HG02623 (cell line): ENCODE data around the gene ADCY3.

ENCODE experiments used
- ATAC-seq: cut with Tn5 transposase; IDR thresholded peaks from one replicate; pipeline ENCODE4 v1.9.1; 2021; ENCODE audit warnings: moderate library complexity; ENCODE audit not compliant: unreplicated experiment

Gene ADCY3

DNA sequence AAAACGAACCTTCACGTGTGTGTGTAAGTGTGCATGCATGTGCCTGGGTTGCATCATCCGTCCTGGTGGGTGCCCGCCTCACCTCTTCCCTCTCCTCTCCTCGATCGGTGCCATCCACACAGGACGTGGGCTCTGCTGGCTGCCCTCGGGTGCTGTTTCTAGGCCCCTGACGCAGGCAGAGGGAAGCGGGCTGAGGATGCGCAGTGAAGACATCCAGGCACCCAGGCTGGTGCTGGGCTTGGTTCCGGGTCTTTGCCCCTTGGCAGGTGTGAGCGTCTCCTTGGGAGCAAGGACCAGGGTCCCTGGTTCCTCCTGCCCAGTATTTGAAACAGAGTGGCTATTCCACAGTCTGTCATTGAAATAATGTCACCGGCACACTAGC, 6.2 kb upstream of the ADCY3 start:
- no peak for ATAC-seq

DNA sequence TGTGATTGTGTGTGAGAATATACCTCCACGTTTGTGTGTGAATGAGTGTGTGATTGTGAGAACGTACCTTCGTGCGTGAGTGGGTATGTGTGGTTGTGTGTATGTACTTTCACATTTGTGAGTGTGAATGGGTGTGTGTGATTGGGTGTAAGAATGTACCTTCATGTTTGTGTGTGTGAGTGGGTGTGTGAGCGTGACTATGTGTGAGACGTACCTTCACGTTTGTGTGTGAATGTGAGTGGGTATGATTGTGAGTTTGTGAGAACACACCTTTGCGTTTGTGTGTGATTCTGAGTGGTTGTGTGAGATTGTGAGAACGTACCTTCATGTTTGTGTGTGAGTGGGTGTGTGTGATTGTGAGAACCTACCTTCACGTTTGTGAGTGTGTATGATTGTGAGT, 5.8 kb upstream of the ADCY3 start:
- ATAC-seq = no peak

DNA sequence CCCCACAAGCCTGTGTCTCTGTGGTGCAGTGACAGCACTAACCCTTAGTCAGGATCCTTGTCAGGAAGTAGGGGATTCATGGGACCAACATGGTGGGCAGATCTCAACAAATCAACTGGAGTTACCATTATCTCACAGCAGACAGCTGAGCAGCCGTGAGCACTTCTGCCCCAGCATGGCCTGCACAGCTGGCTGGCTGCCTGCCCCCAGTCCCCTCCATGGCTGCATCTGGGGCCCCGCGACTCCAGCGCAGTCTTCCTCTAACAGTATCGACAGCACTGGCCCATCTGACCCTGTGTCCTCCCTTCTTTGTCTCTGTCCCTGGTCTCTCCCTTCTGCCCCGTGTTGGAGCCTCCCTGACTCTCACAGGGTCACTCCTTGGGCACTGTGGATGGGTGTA, 4.7 kb upstream of the ADCY3 start:
- ATAC-seq = no peak

- ATAC-seq = no peak
Measured at GRCh38 chr2:24924266-24924665, 4.2 kb upstream of the ADCY3 start.

GRCh38 chr2:24923106-24923505, 3.1 kb upstream of the ADCY3 start:
- ATAC-seq = no peak

DNA sequence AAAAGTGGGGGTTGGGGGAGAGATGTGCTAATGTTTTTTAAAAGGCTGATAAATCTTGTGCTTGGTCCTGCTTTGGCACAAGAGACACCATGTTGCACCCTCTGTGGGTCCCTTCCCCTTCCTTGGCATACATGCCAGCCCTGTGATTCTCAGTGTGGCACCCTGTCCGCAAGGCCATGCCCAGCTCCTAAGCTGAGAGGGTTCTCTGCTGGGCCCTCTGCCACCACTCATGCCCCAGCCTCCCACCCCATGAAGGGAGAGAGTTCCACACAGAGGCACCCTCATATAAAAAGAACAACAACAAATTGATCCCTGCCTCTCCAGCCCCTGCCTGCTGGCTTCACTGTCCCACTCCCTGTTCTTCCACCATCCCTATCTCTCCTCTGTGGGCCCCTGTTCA, 2.5 kb upstream of the ADCY3 start:
- ATAC-seq = no peak

- ATAC-seq = no peak
Measured at GRCh38 chr2:24920809-24921441, 888 bp upstream of the ADCY3 start.

DNA sequence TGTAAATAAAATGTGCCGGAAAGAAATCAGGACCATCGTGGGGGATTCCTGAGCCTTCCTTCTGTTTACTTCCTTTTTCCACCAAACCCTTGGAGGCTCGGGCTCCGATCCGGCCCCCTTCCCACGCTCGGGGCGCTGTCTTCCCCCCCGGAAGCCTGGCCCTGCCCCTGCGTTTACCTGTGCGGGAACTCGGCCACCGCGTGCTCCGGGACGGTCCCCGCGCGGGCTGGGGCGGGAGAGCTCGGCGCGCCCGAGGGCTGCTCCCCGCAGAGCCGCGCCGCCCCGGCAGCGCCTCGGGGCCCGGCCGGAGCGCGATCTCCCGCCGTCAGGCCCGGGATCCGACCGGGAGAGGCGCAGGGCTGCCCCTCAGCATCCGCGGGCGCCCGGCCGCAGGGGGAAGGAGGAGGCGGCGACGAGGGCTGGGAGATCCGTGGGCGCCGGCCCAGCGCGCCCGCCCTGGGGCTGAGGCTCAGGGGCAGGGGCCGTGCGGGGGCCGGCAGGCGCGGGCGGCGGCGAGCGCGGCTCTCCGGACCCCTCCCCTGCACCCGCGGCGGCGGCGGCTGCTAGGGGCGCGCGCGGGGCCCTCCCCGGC, 435 bp downstream of the ADCY3 start:
- ATAC-seq = peak; percentile 20

DNA sequence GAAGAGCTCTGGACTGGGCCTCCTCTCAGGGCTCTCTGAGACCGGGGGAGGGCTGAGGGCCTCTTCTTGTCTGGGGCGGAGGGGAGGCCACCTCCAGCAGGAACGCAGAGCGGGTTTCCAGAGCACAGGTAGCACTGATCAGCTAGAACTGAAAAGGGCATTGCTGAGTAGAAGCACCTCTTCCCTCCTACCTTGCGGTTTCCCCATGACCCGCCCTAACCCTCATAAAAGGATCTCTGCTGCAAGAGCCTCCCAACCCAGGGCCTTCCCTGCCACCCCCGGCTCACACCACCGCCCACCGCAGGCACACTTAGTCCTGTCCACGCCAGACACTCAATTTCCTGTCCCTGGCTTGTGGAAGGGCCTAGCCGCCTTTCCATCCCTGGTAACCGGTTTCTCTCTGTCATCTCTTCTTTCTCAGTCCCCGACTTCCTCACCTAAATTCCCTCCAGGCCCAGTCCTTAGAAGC, 966 bp downstream of the ADCY3 start:
- no peak for ATAC-seq

DNA sequence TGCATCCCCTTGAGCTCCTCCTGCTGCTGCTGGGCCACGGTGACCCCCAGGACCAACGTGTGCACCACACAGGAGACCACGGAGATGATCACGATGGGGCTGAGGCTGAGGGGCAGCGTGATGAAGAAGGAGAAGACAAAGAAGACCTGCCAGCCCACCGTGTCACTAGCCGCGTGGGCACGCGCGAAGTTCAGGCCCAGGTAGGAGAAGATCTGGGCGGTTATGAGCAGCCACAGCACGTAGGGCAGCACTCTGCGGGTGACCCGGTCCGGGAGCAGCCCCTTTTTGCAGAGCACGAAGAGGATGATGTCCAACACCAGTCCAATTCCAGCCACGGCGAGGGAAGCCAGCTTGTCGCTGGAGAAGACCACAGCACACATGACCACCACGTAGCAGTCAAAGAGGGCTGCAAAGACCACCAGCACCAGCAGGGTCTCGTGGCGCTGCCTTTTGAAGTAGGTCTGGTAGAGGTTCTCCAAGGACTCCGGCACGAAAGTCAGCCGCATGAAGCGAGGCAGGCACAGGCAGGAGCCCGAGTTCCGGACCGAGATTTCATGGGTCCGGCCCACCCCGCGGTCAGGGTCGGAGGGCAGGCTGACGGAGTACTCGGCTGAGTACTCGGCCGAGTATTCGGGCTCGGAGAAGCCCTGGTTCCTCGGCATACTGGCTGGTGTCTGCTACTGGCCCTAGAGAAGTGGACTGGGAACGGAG, 1.6 kb downstream of the ADCY3 start:
- ATAC-seq = no peak

DNA sequence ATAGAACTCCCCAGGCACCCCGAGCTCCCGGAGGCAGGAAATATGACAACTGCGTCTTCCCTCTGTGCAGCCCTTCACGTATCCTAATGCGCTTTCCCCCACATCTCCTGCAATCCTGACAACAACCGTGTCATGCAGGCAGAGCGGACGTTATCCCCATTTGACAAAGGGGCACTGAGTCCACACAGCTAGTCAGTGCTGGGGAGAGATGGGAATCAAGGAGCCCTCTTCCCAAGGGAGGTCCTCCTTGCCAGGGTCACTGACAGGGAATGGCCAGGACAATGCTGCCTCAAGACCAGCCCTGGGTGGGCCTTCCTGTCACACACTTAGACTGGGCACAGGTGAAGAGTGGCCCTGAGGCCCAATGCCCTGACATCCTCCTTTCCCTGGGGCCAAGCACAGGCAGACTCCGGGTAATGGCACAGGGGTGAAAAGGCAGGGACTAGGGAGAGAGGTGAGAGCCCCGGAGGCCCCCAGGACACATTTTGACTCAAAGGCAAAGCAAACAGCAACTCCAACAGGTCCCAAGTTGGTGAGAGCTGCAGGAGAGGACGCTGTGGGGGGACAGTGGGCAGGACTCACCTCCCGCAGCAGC, 2.2 kb downstream of the ADCY3 start:
- no peak for ATAC-seq

DNA sequence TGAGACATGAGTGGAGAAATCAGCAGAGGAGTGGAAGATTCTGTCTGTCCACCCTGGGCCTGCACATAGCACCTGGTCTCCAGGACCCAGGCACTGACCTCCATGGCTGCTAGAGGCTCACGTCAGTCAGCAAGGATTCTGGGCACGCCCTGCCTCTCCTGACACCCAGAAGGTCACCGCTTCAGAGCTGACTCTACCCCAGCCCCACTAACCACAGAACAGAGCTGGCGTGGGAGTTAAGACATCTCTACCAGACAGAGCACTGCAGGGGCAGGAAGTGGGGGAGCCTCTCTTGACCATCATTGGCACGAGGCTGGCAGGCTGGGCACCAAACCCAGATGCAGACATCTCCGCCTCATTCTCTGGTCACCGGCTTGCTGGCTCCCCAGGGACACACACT, 3.0 kb downstream of the ADCY3 start:
- peak; percentile 35 for ATAC-seq

DNA sequence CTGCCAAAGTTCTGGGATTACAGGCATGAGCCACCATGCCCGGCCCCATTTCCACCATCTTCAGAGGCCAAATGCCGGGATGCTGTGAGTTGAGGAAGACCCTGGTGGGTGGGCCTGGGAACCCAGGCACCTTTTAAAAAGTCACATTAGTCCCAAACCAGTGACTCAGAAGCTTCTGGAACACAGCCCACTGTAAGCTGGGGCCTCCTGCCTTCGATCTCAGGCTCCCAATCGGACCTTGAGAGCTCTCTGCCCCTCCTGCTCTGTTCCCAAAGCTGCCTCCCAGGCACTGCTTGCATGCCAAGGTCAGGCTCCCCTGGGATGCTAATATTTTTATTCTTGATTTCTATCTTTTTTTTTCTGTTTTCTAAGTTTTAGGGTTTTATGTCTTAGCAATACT, 4.2 kb downstream of the ADCY3 start:
- ATAC-seq = no peak

DNA sequence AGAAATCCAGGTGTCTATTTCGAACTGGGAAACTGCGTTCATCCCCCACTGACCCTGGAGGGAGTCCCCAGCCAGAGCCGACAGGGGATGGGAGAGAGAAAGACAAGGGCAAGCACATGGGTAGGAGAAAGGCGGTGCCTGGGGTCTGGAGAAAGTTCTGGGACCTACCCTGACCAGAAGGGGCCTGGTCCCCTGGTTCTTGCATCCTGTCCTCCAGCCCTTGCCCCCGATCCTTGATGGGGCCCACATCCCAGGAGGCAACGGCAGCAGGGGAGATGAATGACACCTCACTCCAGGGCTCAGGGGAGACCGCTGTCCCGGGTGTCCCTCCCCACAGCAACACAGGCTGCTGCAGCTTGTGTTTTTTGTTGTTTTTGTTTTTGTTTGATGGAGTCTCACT, 4.9 kb downstream of the ADCY3 start:
- ATAC-seq = no peak

DNA sequence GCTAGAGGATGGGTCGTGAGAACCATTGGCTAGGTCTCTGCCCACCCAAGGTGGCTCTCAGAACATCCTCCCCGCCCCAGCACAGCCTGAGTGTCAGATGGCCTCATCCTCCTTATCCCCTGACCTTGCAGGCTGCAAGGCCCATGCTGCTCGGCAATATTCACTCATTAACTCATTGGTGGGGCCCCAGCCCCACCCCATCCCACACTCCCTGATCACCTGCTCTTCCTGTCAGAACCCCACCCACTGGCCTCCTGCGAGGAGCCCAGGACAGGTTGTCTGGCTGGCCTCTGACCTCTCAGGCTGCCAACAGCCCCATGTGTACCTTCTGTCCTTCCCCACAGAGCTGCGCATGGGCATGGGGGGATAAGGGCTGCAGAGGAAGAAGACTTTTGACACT, 5.3 kb downstream of the ADCY3 start:
- ATAC-seq = no peak

DNA sequence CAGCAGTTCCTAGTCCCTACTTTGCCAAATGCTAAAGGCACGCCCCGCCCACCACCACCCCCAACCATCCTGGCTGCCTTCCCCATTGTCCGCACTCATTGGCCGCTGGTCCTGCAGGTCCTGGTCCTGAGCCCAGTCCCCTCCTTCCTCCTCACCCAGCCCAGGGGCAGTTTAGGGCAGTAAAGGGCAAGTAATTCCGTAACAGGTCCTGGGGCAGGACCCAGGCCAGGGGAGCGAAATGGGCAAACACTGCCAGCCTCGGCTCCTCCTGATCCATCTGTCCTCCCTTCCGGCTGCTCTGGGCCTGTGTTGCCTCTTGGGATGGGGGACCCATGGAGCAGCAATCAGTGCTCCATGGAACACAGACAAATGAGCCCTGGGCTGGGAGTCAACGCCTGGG, 6.1 kb downstream of the ADCY3 start:
- ATAC-seq = no peak

DNA sequence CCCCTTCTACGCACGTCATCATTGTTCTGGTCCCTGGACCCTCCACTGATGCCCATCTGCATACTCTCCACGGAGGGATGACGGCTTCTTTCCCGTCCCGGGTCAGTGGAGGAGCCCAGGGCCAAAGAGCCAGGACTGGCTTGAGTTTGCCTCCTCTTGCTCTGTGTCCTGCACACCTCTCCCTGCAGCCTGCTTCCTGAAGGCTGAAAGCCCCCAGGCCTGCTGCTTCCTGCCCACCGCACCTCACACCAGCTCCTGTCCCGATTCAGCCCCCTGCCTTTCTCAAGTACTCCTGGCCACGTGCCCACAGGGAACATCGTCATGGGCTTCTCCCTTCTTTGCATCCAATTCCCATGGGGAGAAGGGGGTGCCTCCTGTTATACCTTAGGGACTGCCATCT, 7.1 kb downstream of the ADCY3 start:
- ATAC-seq = no peak

DNA sequence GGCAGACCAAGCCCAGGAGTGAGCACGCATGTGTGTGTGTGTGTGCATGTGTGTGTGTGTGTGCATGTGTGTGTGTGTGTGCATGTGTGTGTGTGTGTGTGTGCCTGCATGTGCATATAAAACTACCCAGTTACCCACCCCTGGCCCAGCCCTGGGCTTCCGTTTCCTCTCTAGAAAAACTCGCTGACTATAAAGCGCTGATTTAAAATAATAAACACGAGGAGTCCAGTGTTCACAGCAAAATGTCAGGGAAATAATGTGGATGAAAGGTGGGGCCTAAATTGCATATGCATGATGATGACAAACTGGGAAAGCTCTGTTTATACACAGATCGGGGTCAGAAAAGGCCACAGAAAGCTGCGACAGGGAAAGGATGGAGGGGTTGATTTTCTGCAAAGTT, 7.5 kb downstream of the ADCY3 start:
- no peak for ATAC-seq

DNA sequence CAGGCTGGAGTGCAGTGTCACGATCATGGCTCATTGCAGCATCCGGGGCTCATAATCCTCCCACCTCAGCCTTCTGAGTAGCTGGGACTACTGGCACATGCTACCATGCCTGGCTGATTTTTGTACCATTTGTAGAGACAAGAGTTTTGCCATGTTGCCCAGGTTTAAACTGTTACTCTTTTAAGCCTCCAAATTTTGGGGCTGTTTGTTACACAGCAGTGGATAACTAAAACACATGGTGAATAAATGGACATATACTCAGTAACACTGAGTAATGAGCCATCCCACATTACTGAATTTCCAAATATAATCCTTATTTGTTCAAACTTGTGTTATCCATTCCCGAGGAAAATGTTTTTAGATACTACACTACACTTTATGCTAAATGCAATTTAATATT, 9.8 kb downstream of the ADCY3 start:
- ATAC-seq = no peak

- no peak for ATAC-seq
Measured at GRCh38 chr2:24909555-24910177, 10.4 kb downstream of the ADCY3 start.

- no peak for ATAC-seq
Measured at GRCh38 chr2:24908461-24908901, 11.6 kb downstream of the ADCY3 start.

- no peak for ATAC-seq
Measured at GRCh38 chr2:24907116-24907515, 12.9 kb downstream of the ADCY3 start.
